ENCODE data around the gene DAGLB.

DNA sequence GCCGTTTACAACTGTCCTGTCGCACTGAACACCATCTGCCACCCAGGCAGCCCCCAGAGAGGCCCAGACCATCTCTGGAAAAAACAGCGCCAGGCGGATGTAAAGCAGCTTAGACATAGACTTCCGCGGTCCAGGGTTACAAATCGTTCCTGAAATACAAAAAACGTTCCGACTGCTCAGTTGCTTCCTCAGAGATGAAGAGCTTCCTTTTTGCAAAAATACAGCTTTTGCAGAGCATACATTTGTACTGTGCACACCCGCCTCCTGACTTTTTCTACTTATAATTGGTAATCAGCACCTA, 11.4 kb downstream of the DAGLB start:
- TF ChIP-seq POLR2AphosphoS5 (IDR thresholded peaks at IDR 0.05; ENCODE audit: low read depth, low read length): no peak
- TF ChIP-seq BRCA1 (IDR thresholded peaks at IDR 0.05; ENCODE audit: low read depth, low read length): no peak
- TF ChIP-seq, protein P1, sequence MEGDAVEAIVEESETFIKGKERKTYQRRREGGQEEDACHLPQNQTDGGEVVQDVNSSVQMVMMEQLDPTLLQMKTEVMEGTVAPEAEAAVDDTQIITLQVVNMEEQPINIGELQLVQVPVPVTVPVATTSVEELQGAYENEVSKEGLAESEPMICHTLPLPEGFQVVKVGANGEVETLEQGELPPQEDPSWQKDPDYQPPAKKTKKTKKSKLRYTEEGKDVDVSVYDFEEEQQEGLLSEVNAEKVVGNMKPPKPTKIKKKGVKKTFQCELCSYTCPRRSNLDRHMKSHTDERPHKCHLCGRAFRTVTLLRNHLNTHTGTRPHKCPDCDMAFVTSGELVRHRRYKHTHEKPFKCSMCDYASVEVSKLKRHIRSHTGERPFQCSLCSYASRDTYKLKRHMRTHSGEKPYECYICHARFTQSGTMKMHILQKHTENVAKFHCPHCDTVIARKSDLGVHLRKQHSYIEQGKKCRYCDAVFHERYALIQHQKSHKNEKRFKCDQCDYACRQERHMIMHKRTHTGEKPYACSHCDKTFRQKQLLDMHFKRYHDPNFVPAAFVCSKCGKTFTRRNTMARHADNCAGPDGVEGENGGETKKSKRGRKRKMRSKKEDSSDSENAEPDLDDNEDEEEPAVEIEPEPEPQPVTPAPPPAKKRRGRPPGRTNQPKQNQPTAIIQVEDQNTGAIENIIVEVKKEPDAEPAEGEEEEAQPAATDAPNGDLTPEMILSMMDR (IDR thresholded peaks at IDR 0.05; ENCODE audit: control extremely low read depth in 1 of 3, insufficient read depth in 1 of 3, low read depth in 1 of 3, low read length in 3 of 3): no peak
- no peak for TF ChIP-seq RAD21 (IDR thresholded peaks at IDR 0.05 in 1 of 2, conservative IDR thresholded peaks at IDR 0.05 in 1 of 2; ENCODE audit: low read depth in 2 of 2, low read length in 2 of 2)
- TF ChIP-seq SAP30 (IDR thresholded peaks at IDR 0.05; ENCODE audit: insufficient read depth, insufficient replicate concordance, low read length): no peak
- no peak for TF ChIP-seq RXRA (IDR thresholded peaks at IDR 0.05; ENCODE audit: insufficient read depth, low read depth, low read length)
- no peak for TF ChIP-seq YY1 (IDR thresholded peaks at IDR 0.05; ENCODE audit: low read depth, low read length)
- no peak for TF ChIP-seq ZNF274 (IDR thresholded peaks at IDR 0.05; ENCODE audit: borderline replicate concordance, extremely low read depth, low read length)
